ENCODE data around the gene CTIF.
"Not testable (repeated sequence)": the region's sequence is repeated elsewhere in the genome, so short reads cannot be mapped to it uniquely, and the experiment has no call there.

GRCh38 chr18:48654591-48654990 is 115.8 kb downstream of the CTIF start:
- not testable (repeated sequence) for TF ChIP-seq POLR2AphosphoS5 (IDR thresholded peaks at IDR 0.05; ENCODE audit: borderline replicate concordance, low read depth, low read length); EZH2 (IDR thresholded peaks at IDR 0.05)
